ENCODE results near the gene ADGRG7. TPM values are rescaled to one million over a fixed set of nuclear protein-coding genes. Genes with fewer than 3 reads are reported as not detected.
"Not testable (repeated sequence)": the region's sequence is repeated elsewhere in the genome, so short reads cannot be mapped to it uniquely, and the experiment has no call there.

The ADGRG7 gene
- total RNA-seq, 1 donor from 2014 or later: 0.13 TPM

- intact Hi-C loops (cut with DNase I): no loop called here
Observed at GRCh38 chr3:100635273-100635701, 25.9 kb downstream of the ADGRG7 start.

GRCh38 chr3:100637197-100637631, 27.8 kb downstream of the ADGRG7 start:
- no peak for DNase-seq (ENCODE audit: low spot score)
- intact Hi-C loops (cut with DNase I): no loop called here

More at GRCh38 chr3:100635273-100635701, 25.9 kb downstream of the ADGRG7 start:
- DNase-seq (ENCODE audit: low spot score): no peak

- intact Hi-C loops (cut with DNase I): no loop called here
- no peak for DNase-seq (ENCODE audit: low spot score)
Observed at GRCh38 chr3:100640633-100641032, 31.2 kb downstream of the ADGRG7 start.

GRCh38 chr3:100641471-100642032, 32.2 kb downstream of the ADGRG7 start:
- DNase-seq (ENCODE audit: low spot score): no peak
- intact Hi-C loops (cut with DNase I): no loop called here

DNA sequence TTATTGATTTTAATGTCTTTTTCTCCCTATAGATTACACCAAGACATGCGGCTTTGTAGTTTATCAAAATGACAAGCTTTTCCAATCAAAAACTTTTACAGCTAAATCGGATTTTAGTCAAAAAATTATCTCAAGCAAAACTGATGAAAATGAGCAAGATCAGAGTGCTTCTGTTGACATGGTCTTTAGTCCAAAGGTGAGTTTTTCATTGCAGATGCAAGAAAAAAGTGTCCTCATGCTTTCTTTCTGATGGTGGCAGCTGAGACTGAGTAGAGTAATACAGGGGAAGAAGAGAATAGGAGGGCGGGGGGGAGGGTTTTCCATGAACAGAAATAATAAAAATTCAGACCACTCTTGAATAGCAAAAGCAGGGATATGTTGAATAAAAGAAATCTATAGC, 36.5 kb downstream of the ADGRG7 start:
- intact Hi-C loops (cut with DNase I): no loop called here
- no peak for DNase-seq (ENCODE audit: low spot score)

GRCh38 chr3:100647171-100647570, 37.8 kb downstream of the ADGRG7 start:
- intact Hi-C loops (cut with DNase I): no loop called here
- no peak for DNase-seq (ENCODE audit: low spot score)

DNA sequence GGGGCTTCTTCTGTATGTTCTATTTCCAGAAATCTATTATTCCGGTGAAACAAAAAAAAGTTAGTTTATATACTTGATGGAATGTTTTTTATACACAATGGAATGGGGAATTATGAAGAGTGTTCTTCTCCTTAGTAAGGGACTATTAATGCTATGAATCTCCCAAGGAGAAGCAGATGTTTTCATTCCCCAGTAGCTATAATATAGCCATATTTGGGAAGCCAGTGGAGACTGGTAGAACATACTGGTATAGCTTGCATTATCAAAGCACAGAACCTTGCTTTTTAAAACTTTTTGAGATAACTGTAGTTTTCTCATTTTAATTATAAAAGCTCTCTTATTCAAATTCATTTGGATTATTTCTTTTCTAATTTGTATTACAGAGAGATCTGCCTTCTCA, 38.3 kb downstream of the ADGRG7 start:
- intact Hi-C loops (cut with DNase I): no loop called here
- no peak for DNase-seq (ENCODE audit: low spot score)

DNA sequence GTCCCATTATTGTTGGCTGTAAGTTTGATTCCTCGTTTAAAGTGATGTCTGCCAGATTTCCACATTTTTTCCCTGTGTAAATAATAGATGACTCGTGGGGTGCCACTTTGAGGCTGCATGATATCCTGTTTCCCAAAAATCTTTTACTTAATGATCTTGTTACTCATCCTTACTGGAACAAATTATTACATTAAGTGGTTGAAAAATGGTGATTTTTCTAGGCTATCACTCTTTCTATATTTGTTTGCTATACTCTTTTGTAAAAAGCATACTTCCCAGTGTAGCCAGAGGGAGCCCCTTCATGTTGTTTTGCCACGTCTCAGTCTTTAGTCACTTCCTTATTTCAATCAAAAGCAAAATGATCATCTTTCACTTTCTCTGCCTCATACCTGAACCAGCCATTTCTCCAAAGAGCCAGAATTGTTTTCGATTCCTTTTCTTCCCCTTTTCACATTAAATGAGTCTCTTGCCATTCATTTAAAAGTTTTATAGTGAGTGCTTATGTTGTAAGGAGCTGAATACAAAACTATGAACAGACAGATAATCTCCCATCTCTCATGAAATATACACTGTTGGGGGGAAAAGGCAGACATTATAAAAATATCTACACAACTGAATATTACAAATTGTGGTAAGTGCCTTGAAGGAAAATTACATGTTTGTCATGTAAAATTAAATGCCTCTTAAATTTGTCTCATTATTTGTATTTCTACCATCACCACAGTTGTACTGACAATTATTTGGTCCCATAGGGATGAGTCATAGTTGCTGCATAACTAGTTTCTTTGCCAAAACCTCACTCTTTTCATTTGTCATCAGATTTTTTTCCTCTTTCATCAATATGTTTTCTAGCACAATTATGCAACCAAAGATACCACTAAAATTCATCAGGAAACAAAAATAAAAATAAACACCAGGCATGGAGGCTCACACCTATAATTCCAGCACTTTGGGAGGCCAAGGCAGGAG, 41.5 kb downstream of the ADGRG7 start:
- intact Hi-C loops (cut with DNase I): no loop called here
- DNase-seq (ENCODE audit: low spot score): no peak

GRCh38 chr3:100653604-100654294, 44.3 kb downstream of the ADGRG7 start:
- no peak for DNase-seq (ENCODE audit: low spot score)
- intact Hi-C loops (cut with DNase I): no loop called here

GRCh38 chr3:100656945-100657344, 47.5 kb downstream of the ADGRG7 start:
- DNase-seq (ENCODE audit: low spot score): no peak
- intact Hi-C loops (cut with DNase I): no loop called here

GRCh38 chr3:100661294-100661693, 51.9 kb downstream of the ADGRG7 start:
- not testable (repeated sequence) for DNase-seq (ENCODE audit: low spot score)

GRCh38 chr3:100662113-100662823, 52.9 kb downstream of the ADGRG7 start:
- DNase-seq (ENCODE audit: low spot score): no peak
- intact Hi-C loops (cut with DNase I): no loop called here

More at GRCh38 chr3:100661294-100661693, 51.9 kb downstream of the ADGRG7 start:
- intact Hi-C loops (cut with DNase I): not testable (repeated sequence)

GRCh38 chr3:100665230-100665629, 55.8 kb downstream of the ADGRG7 start:
- no peak for DNase-seq (ENCODE audit: low spot score)
- intact Hi-C loops (cut with DNase I): no loop called here

DNA sequence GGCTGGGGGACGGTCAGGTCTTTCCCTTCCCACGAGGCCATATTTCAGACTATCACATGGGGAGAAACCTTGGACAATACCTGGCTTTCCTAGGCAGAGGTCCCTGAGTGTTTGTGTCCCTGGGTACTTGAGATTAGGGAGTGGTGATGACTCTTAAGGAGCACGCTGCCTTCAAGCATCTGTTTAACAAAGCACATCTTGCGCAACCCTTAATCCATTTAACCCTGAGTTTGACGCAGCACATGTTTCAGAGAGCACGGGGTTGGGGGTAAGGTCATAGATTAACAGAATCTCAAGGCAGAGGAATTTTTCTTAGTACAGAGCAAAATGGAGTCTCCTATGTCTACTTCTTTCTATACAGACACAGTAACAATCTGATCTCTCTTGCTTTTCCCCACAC, 57.3 kb downstream of the ADGRG7 start:
- DNase-seq (ENCODE audit: low spot score); intact Hi-C loops (cut with DNase I): not testable (repeated sequence)

DNA sequence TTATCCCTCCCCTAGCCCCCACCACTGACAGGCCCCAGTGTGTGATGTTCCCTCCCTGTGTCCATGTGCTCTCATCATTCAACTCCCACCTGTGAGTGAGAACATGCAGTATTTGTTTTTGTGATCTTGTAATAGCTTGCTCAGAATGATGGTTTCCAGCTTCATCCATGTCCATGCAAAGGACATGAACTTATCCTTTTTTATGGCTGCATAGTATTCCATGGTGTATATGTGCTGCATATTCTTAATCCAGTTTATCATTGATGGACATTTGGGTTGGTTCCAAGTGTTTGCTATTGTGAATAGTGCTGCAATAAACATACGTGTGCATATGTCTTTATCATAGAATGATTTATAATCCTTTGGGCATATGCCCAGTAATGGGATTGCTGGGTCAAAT, 57.9 kb downstream of the ADGRG7 start:
- DNase-seq (ENCODE audit: low spot score); intact Hi-C loops (cut with DNase I): not testable (repeated sequence)

- DNase-seq (ENCODE audit: low spot score); intact Hi-C loops (cut with DNase I): not testable (repeated sequence)
Observed at GRCh38 chr3:100670995-100671394, 61.6 kb downstream of the ADGRG7 start.

- no peak for DNase-seq (ENCODE audit: low spot score)
- intact Hi-C loops (cut with DNase I): no loop called here
Observed at GRCh38 chr3:100681496-100681895, 72.1 kb downstream of the ADGRG7 start.

GRCh38 chr3:100682056-100682853, 72.9 kb downstream of the ADGRG7 start:
- peak; percentile 78 for DNase-seq (ENCODE audit: low spot score)
- intact Hi-C loops (cut with DNase I): no loop called here

Data from cardiac septum (tissue), 1 donor.